Measurements from ENCODE around the gene SORCS2.

DNA sequence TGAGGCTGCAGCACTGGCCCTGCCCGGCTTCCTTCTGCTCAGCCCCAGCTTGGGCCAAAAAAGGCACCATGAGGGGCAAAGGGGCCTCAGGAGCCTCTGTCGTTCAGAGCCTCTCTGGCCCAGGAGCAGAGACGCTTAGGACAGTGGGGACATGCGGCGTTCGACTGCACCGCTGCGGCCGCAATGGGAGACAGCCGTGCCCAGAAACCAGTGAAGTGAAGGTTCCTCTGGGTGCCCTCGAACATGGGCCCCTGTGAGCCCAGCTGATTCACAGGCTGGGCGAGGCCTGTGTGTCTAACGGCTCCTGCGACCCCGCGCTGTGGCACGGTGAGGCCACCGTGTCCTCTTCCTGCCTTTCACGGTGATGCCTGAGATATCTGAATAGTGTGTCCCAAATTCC lies 512.3 kb downstream of the SORCS2 start:
- TF ChIP-seq CTCF (IDR thresholded peaks at IDR 0.05) (no peak), POLR2A (IDR thresholded peaks at IDR 0.05) (no peak)

All from esophagus squamous epithelium (tissue), 4 donors.